ENCODE measurements around the gene ABLIM2.

- TF ChIP-seq CTCF (conservative IDR thresholded peaks at IDR 0.05; ENCODE audit: low read length) (no peak), EZH2phosphoT487 (IDR thresholded peaks at IDR 0.05; ENCODE audit: borderline replicate concordance, low read depth, low read length) (no peak)
Measured at GRCh38 chr4:8037150-8037769, 121.4 kb downstream of the ABLIM2 start.
